HCT116 (cell line): Measurements from ENCODE around the gene FCER2.

ENCODE experiments used
- EZH2 ChIP-seq: fragments of 200-600 bp; sonication (generic); IDR thresholded peaks from 2 replicates; pipeline ENCODE4 v1.6.1; 2017; ENCODE audit warnings: antibody characterized with exemption, mixed run types
- POLR2AphosphoS5 ChIP-seq: IDR thresholded peaks from 2 replicates; pipeline ENCODE4 v1.6.1; 2011; ENCODE audit warnings: mild to moderate bottlenecking, low read depth, low read length, moderate library complexity
- SIN3A ChIP-seq: IDR thresholded peaks from 2 replicates; pipeline ENCODE4 v1.6.1; 2012; ENCODE audit warnings: low read depth
- TF ChIP-seq, protein P1 (sequence below), 3 experiments: fragments of 200-600 bp in 1 of 3; sonication (generic) in 1 of 3; IDR thresholded peaks in 2 of 3; conservative IDR thresholded peaks in 1 of 3; 2 replicates each; pipeline ENCODE4 v1.5.1; 2012 to 2017; ENCODE audit warnings: low read depth in 2 of 3, low read length in 2 of 3, antibody characterized with exemption in 1 of 3, borderline replicate concordance in 1 of 3, control low read depth in 1 of 3, mild to moderate bottlenecking in 1 of 3, mixed read lengths in 1 of 3, mixed run types in 1 of 3, moderate library complexity in 1 of 3; ENCODE audit not compliant: insufficient read depth in 1 of 3

DNA sequence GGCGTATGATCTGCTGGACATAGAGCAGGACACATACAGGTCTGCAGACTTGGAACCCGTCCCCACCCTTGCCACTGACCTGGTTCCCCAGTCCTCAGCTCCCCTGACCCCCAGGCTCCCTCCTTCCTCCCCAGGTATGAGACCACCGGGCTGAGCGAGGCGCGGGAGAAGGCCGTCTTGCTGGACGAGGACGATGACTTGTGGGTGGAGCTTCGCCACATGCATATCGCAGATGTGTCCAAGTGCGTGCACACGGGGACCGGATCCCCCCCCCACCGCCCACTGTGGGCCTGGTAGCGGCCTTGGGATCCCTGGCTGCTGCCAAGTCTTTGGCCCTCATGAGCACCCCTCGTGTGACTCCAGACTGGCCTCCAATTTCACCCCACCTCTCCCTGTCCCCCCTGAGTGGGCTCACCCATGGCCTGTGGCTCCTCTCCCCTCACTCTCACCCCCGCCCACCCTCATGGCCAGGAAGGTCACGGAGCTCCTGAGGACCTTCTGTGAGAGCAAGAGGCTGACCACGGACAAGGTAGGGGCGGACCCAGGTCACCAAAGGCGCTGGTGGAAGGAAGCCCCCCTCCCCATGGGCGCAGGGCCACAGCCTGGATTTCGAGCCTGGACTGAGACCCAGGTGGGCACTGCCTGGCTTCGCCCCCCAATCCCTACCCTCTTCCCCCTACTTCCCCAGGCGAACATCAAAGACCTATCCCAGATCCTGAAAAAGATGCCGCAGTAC is 59.5 kb downstream of the FCER2 start:
- TF ChIP-seq, protein P1, sequence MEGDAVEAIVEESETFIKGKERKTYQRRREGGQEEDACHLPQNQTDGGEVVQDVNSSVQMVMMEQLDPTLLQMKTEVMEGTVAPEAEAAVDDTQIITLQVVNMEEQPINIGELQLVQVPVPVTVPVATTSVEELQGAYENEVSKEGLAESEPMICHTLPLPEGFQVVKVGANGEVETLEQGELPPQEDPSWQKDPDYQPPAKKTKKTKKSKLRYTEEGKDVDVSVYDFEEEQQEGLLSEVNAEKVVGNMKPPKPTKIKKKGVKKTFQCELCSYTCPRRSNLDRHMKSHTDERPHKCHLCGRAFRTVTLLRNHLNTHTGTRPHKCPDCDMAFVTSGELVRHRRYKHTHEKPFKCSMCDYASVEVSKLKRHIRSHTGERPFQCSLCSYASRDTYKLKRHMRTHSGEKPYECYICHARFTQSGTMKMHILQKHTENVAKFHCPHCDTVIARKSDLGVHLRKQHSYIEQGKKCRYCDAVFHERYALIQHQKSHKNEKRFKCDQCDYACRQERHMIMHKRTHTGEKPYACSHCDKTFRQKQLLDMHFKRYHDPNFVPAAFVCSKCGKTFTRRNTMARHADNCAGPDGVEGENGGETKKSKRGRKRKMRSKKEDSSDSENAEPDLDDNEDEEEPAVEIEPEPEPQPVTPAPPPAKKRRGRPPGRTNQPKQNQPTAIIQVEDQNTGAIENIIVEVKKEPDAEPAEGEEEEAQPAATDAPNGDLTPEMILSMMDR (IDR thresholded peaks at IDR 0.05 in 2 of 3, conservative IDR thresholded peaks at IDR 0.05 in 1 of 3; ENCODE audit: borderline replicate concordance in 1 of 3, insufficient read depth in 1 of 3, low read depth in 2 of 3, low read length in 2 of 3), result no peak
- TF ChIP-seq SIN3A (no peak), EZH2 (no peak), POLR2AphosphoS5 (no peak)
